ENCODE measurements around the gene ZMIZ2.
"Not testable (repeated sequence)": the region's sequence is repeated elsewhere in the genome, so short reads cannot be mapped to it uniquely, and the experiment has no call there.

ZMIZ2 gene

GRCh38 chr7:44748045-44748947, at the start of gene ZMIZ2:
Gene ZMIZ2 (plus strand): TSS chr7:44748847. CDS start chr7:44756250, 7,403 bp downstream.
- peak; percentile 87 for DNase-seq

DNA sequence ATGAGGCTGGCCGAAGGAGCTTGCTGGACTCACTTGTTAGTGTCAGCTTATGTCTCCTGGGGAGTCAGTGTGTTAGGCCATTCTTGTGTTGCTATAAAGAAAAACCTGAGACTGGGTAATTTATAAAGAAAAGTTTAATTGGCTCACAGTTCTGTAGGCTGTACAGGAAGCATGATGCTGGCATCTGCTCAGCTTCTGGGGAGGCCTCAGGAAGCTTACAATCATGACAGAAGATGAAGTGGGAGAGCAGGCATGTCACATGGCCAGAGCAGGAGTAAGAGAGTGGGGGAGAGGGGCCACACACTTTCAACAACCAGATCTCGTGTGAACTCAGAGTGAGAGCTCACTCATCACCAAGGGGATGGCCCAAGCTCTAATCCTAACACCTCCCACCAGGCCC, 49.0 kb upstream of the ZMIZ2 start:
- DNase-seq, result not testable (repeated sequence)

- DNase-seq, result no peak
Measured at GRCh38 chr7:44700322-44700721, 48.3 kb upstream of the ZMIZ2 start.

DNA sequence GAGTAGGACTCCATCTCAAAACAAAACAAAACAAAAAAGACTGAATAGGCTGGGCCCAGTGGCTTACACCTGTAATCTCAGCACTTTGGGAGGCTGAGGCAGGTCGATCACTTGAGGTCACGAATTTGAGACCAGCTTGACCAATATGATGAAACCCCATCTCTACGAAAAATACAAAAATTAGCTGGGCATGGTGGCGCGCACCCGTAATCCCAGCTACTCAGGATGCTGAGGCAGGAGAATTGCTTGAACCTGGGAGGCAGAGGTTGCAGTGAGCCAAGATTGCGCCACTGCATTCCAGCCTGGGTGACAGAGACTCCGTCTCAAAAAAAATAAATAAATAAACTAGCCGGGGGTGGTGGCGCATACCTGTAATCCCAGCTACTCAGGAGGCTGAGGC, 45.3 kb upstream of the ZMIZ2 start:
- not testable (repeated sequence) for DNase-seq

DNA sequence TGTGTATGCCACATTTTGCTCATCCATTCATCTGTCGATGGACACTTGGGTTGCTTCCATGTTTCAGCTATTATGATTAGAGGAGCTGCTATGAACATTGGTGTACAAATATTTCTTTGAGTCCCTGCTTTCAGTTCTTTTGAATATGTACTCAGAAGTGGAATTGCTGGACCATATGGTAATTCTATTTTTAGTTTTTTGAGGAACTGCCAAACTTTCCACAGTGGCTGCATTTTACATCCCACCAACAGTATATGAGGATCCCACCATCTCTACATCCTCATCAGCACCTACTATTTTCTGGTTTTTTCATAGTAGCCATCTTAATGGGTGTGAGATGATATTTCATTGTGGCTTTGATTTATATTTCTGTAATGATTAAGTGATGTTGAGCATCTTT, 44.7 kb upstream of the ZMIZ2 start:
- DNase-seq, result no peak

DNA sequence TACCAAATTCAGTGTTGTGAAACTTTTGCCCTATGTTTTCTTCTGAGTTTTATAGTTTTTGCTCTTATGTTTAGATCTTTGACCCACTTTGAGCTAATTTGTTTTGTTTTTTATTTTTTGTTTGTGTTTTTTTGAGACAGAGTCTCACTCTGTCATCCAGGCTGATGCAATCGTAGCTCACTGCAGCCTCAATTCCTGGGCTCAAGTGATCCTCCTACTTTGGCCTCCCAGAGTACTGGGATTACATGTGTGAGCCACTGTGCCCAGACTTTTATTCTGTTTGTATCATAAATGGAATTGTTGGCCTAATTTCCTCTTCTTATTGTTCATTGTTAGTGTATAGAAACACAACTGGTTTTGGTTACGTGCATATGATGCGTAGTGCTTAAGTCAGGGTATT, 43.2 kb upstream of the ZMIZ2 start:
- DNase-seq, result no peak

DNA sequence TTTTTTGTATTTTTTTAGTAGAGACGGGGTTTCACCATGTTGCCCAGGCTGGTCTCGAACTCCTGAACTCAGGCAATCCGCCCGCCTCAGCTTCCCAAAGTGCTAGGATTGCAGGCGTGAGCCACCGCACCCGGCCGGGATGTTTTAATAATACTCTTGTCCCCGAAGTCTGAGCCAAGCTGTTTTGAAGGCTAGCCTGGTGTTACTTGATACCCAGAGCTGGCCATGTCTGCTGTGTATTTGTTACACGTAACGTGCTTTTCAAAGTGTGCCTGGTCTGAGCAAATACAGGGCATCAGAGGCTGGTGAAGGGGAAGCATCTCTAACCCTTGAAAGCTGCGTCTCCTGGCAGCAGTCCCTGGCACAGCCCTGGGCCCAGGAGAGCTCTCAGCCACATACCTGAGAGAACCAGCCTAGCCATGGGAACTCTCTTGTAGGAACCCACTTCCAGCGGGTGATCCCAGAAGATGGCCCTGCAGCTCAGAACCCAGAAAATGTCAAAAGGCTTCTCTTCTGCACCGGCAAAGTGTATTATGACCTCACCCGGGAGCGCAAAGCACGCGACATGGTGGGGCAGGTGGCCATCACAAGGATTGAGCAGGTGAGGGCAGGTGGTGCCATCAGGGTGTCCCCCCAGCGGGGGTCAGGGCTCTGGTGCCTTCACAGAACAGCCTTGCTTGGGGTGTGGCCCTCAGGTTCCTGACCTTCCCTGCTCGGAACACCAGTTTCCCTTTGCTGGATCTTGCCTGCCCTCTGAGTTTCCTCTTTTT, 41.7 kb upstream of the ZMIZ2 start:
- DNase-seq, result no peak

GRCh38 chr7:44707558-44708230, 41.0 kb upstream of the ZMIZ2 start:
- DNase-seq, result no peak

- DNase-seq, result no peak
Measured at GRCh38 chr7:44709011-44709915, 39.4 kb upstream of the ZMIZ2 start.

- no peak for DNase-seq
Measured at GRCh38 chr7:44709945-44710596, 38.6 kb upstream of the ZMIZ2 start.

- DNase-seq, result no peak
Measured at GRCh38 chr7:44711528-44711927, 37.1 kb upstream of the ZMIZ2 start.

DNA sequence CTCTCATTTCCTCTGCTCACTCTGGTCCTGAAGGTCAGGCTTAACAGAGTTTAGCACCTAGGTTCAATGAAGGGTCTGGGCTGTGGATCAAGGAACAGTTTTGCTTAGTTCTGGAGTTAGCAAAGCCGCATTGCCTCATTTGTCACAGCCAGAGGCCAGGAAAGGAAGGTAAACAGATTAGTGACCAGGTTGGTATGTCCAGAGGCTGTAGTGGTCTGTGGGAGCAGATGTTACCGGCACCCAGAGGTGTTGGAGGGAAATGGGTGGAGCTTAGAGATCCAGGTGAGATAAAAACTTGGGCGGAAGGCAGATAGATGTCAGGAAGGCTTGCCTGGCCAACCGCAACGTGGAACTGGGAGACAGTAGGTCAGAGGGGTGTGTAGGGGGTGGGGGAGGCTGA, 36.6 kb upstream of the ZMIZ2 start:
- no peak for DNase-seq

DNA sequence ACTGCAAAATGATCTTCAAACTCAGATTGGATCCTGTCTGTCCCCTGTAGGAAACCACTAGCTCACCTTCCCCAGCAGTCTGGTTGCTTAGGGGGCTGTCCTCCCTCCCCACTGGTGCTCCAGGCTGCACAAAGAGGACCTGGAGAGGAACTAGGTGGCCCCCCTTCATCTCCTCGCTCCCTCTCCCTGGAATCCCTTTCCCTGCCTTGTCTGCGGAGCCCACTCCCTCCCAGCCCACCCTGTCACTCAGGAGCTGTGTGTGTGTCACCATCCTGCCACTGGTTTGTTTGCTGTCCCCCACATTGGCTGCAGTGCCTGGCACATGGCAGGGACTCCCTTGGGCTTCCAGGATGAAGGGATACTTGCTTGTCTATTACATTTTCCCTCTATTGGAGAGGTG, 35.5 kb upstream of the ZMIZ2 start:
- no peak for DNase-seq

GRCh38 chr7:44713680-44714335, 34.8 kb upstream of the ZMIZ2 start:
- DNase-seq, result no peak

DNA sequence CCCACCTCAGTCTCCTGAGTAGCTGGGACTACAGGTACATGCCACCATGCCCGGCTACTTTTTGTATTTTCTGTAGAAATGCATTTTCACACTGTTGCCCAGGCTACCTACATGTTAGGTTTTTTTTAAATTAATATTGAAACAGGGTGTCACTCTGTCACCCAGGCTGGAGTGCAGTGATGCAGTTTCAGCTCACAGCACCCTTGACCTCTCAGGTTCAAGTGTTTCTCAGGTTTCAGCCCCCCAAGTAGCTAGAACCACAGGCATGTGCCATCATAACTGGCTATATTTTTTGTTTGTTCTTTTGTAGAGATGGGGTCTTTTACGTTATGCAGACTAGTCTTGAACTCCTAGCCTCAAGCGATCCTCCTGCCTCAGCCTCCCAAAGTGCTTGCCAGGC, 32.4 kb upstream of the ZMIZ2 start:
- no peak for DNase-seq

- DNase-seq, result no peak
Measured at GRCh38 chr7:44720301-44720700, 28.3 kb upstream of the ZMIZ2 start.

DNA sequence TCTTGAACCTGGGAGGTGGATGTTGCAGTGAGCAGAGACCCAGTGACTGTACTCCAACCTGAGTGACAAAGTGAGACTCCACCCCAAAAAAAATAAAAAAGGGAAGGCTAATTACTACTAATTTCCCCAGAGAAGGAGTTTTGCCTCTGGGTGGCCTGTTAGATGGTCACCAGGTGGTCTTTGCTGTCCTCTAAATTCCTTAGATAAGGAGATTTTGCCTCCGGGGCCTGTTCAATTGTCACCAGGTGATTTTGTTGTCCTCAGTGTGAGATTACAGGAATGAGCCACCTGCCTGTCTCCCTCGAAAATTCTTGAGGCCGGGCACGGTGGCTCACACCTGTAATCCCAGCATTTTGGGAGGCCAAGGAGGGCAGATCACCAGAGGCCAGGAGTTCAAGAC, 24.4 kb upstream of the ZMIZ2 start:
- no peak for DNase-seq

DNA sequence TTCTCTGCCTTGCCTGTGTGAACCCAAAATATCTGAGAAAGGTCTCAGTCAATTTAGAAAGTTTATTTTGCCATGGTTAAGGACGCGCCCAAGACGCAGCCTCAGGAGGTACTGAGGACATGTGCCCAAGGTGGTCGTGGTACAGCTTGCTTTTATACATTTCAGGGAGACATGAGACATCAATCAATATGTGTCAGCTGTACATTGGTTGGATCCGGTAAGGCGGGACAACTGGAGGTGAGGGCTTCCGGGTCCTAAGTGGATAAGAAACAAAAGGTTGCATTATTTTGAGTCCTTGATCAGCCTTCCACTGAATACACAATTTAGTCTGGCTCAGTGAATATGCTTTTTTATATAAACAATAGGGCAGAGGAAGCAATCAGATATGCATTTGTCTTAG, 22.4 kb upstream of the ZMIZ2 start:
- DNase-seq, result not testable (repeated sequence)

- no peak for DNase-seq
Measured at GRCh38 chr7:44727158-44727936, 21.3 kb upstream of the ZMIZ2 start.

- no peak for DNase-seq
Measured at GRCh38 chr7:44727937-44728262, 20.7 kb upstream of the ZMIZ2 start.

Data from CD4-positive, alpha-beta T cell treated with Interleukin-4 for 4 hours (primary cell).